NCI-H2081 treated with DMSO at 0.1 percent for 48 hours (cell line): ENCODE measurements around the gene CMIP.

Source experiments
- DNase-seq: peaks from one replicate; lab custom pipeline; 2025; lab: John Stamatoyannopoulos, UW

The CMIP gene

DNA sequence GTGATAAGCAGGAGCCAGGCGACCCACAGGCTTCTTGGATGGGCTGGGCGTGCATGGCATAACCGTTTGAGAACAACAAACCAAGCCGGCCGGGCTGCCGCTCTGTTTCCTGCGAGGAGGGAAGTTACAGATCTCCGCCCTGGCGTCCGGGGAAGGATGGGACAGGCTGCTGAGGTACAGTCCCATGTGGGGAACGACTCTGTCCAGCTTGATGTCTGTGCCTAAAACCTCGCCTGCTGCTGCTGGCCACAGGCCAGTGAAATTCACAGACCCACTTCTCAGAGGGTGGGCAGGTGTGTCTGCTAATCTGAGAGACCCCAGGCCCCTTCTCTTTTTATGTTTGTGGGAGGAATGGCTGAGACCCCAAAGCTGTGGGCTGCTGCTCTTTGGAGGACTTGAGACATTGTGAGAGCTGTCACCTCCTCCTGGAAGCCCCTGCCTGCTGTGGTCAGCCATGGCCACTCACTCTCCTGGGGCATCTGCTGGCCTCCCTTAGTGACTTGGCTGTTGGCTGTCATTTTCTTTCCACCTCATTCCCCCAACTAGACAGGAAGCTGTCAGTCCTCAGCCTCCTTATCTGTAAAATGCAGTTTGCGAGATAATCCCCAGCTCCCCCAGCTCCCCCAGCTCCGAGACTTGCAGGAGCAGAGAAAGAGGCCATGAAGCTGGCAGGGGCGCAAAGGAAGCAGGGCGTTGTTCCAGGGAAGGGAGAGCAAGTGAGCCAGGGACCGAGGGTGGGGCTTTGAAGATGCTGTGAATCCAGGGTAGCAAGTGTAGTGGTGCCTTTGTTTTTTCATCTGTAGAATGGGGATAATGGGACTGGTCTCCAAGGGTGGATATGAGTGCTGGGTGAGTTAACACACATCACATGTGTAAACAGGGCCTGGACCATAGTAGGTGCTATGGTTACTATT lies 51.0 kb downstream of the CMIP start:
- no peak for DNase-seq

GRCh38 chr16:81496321-81496720 lies 51.7 kb downstream of the CMIP start:
- DNase-seq = no peak

- DNase-seq = no peak
These were observed 52.1 kb downstream of the CMIP start for GRCh38 chr16:81496742-81497141.

DNA sequence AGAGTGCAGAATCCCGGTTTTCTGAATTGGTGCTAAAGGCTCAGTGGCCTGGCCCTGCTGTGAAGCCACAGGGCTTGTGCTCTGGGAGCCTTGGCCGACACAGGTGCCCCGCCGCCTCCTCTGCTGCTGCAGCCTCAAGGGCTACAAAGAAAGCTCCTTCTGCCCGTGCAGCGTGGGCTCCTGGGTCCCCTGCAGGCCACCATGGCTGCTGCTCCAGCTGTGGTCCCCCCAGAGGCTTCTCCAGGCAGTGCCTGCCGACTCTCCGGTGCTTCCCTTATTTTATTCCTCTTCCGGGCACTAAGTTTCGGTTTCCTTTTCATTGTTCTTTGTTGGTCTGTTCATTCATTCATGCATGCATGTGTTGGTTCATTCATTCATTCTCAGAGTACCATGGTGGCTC lies 53.1 kb downstream of the CMIP start:
- DNase-seq = no peak

DNA sequence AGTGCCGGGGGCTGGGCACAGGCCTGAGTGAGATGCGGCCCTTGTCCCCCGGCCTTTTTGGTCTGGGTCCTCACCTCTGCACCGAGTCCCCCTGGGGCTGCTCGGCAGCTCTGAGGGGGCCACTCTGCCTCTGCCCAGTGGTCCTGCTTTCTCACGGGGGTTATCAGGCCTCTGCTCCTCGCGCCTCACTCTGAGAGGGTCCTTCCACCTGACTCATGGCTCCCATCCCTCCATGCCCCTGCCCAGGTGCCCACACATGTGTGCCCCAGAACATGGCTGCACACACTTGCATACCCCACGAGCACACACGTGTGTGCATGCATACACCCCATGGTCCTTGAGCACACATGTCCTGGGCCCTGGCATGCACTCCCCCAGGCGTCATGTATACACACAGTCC lies 53.7 kb downstream of the CMIP start:
- DNase-seq = no peak

DNA sequence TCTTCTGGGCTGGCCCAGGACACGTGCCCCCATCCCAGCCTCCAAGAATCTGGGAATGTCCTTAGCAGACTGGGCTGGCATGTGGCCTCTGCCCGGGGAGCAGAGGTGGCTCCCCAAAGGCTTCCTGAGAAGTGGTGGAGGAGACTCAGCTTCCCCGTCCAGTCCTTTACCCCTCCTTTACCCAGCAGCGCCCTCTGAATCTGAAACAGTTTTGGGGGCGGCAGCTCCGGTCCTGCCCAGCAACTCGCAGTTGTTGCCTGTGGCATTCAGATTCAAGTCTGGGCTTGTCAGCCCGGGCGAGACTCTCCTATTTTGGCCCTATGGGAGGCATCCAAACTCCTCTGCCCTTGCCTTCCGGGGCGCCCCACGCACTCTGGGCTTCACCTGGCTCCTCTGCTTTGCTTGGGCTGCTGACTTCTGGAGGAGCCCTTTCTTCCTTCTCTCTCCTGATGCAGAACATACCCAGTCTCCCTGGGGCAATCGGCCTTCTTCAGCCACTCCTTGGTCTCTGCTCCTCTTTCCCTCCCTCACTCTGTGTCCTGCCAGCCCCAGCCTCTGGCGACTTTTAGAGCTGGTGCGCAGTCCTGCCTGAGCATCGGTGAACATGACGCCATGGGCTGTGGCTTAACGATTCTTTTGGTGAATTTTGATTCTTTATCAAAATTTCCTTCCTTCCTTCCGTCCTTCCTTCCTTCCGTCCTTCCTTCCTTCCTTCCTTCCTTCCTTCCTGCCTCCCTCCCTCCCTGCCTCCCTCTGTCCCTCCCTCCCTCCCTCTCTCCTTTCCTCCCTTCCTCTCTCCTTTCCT lies 55.2 kb downstream of the CMIP start:
- DNase-seq = no peak

GRCh38 chr16:81500833-81501521 lies 56.4 kb downstream of the CMIP start:
- DNase-seq = no peak

GRCh38 chr16:81502396-81503070 lies 57.9 kb downstream of the CMIP start:
- no peak for DNase-seq

GRCh38 chr16:81505011-81505661 lies 60.5 kb downstream of the CMIP start:
- no peak for DNase-seq

DNA sequence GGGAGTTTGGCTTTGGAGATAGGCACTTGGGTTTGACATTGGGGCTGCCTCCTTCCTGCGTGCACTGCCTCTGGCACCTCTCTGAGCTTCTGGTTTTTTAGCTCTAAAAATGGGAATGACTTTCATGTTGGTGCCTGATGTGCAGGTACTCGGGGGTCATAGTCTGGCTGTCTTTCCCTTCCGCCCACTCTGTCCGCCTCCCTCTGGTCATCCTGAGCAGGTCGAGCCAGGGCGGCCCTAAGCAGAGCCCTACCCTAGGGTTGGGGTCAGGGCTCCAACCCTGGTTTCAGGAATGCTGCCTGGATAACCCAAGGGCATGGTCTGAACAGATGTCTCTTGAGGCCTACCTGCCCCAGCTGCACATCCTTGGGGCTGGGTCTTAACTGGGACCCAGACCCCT lies 64.8 kb downstream of the CMIP start:
- DNase-seq = no peak

DNA sequence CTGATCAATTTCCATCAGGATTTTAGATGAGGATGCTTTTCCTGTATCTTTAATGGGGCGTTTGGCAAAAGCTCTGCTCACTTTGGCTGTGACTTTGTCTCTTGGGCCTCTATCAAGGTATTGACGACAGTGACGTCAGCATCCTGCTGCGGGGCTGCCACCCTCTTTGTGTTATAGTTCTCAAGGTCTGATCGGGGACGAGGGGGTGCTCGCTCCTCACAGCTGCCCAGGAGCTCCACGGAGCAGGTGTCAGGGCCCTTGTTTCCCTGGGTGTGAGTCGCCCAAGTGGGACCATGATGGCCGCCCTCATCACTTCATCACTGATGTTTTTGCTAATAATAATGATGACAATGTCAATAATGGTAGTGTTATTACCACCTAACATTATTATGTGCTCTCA lies 65.4 kb downstream of the CMIP start:
- no peak for DNase-seq

DNA sequence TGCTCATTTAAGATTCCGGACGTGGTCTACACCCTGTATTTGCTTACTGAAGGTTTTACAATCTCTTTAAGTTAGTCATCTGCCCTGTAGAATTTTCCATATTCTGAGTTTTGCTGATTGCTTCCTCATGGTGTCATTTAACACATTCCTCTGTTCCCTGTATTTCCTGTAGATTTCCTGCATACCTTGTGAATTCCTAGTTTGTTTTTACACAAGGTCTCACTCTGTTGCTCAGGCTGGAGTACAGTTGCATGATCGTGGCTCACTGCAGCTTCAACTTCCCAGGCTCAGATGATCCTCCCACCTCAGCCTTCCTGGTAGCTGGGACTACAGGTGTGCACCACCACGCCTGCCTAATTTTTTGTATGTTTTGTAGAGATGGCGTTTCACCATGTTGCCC lies 66.8 kb downstream of the CMIP start:
- no peak for DNase-seq

GRCh38 chr16:81513204-81514040 lies 68.8 kb downstream of the CMIP start:
- no peak for DNase-seq

DNA sequence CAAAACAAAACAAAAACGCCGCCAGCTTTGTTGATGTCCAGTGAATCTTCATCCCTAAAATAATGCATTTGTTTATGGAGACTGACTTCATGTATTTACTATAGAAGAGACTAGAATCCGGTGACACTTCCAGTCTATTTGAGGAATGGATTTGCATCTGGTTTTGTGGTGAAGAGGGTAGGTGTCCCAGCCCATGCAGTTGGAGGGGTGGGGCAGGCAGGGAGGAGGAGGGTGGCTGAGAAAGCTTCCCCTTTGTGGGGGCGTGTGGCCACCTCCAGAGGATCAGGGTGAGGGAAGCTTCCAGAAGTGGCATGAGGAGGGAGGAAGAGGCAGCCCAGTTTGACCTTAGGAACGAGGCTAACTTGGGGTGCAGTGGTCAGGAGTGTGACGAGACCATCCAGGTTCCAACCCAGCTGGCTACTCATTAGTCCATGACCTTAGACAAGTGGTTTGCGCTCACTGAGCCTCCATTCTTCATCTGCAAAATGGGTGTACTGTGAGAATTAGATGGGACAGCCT lies 69.5 kb downstream of the CMIP start:
- DNase-seq = no peak

DNA sequence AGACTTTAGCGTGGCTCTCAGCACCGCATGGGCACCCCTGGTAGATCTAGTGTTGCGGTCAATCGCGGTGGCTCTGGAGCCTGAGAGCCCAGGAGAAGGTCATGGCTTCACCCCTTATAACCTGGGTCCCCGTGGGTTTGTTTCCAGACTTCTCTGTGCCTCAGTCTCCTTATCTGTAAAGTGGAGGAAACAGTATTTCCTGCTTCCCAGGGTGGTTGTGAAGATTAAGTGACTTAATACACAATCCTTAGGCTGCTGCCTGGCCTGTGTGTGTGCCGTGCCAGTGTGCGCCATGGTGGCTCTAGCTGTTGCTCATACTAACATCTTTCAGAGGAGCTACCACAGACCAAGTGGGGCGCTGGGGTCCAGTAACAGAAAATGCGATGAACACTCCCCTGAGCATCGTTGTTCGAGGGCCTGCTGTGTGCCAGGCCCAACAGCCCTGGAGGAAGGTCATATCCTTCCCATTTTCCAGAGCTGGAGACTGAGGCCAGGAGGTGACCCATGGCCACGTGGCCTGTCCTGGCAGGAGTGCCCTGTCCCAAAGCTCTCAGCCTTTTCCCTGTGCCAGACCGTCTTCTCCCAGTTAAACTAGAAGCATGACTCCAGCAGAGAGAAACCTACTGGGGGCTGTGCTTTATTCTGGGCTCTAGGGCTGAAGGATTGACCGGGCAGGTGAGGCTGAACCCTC lies 70.1 kb downstream of the CMIP start:
- no peak for DNase-seq

GRCh38 chr16:81515281-81515680 lies 70.7 kb downstream of the CMIP start:
- no peak for DNase-seq

GRCh38 chr16:81515721-81516120 lies 71.1 kb downstream of the CMIP start:
- no peak for DNase-seq

GRCh38 chr16:81516478-81517149 lies 72.0 kb downstream of the CMIP start:
- DNase-seq = no peak

DNA sequence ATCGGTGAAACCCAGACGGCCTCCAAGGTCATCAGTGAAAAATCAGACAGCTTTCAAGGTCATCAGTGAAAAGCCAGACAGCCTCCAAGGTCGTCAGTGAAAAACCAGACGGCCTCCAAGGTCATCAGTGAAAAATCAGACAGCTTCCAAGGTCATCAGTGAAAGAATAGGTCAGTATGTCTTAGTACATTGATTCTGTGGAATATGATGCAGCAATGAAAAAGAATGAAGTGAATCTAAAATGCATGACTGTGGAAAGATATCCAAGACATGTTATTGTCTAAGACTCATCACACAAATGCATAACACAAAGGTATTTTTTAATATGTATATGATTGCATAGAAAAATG lies 72.5 kb downstream of the CMIP start:
- DNase-seq = no peak
